Measurements from ENCODE around the gene FAM227B.
"Not testable (repeated sequence)": the region's sequence is repeated elsewhere in the genome, so short reads cannot be mapped to it uniquely, and the experiment has no call there.

FAM227B gene

DNA sequence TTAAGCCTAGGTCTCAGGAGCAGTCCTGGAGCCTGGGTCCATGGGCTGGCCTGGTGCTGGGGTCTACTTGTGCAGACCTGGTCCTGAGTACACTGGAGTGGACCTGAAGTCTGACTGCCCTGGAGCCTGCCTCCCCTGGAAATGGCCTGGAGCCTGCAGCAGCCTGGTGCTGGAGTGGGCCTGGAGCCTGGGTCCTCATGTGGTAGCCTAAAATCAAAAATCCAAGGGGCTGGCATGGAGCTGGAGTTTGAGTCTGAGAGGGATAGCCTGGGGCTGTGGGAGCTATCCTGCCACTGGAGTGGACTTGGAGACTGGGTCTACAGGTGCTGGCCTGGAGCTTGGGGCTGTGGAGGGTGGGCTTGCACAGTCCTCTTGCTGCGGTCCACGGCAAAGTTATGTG is 15.0 kb downstream of the FAM227B start:
- Histone ChIP-seq H3K4me3 (IDR thresholded peaks at IDR 0.05; ENCODE audit: insufficient read depth, low read depth, low read length) (no peak overlapping the region), H3K4me2 (no peak overlapping the region), H3K36me3 (ENCODE audit: insufficient read depth) (no peaks in the 10 kb centered on the region), H3K79me2 (ENCODE audit: insufficient read depth, low read depth) (no peaks in the 10 kb centered on the region), H2AFZ (ENCODE audit: low read depth) (no peak overlapping the region), H4K20me1 (ENCODE audit: insufficient read depth) (no peaks in the 10 kb centered on the region), H3K27ac (no peak overlapping the region), H3K27me3 (ENCODE audit: insufficient read depth, low read depth) (no peaks in the 10 kb centered on the region), H3K9ac (no peak overlapping the region), H3K4me1 (ENCODE audit: low read depth, poor library complexity, severe bottlenecking) (no peaks in the 10 kb centered on the region)
- TF ChIP-seq, protein P1, sequence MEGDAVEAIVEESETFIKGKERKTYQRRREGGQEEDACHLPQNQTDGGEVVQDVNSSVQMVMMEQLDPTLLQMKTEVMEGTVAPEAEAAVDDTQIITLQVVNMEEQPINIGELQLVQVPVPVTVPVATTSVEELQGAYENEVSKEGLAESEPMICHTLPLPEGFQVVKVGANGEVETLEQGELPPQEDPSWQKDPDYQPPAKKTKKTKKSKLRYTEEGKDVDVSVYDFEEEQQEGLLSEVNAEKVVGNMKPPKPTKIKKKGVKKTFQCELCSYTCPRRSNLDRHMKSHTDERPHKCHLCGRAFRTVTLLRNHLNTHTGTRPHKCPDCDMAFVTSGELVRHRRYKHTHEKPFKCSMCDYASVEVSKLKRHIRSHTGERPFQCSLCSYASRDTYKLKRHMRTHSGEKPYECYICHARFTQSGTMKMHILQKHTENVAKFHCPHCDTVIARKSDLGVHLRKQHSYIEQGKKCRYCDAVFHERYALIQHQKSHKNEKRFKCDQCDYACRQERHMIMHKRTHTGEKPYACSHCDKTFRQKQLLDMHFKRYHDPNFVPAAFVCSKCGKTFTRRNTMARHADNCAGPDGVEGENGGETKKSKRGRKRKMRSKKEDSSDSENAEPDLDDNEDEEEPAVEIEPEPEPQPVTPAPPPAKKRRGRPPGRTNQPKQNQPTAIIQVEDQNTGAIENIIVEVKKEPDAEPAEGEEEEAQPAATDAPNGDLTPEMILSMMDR (conservative IDR thresholded peaks at IDR 0.05; ENCODE audit: low read depth, low read length), result no peak

DNA sequence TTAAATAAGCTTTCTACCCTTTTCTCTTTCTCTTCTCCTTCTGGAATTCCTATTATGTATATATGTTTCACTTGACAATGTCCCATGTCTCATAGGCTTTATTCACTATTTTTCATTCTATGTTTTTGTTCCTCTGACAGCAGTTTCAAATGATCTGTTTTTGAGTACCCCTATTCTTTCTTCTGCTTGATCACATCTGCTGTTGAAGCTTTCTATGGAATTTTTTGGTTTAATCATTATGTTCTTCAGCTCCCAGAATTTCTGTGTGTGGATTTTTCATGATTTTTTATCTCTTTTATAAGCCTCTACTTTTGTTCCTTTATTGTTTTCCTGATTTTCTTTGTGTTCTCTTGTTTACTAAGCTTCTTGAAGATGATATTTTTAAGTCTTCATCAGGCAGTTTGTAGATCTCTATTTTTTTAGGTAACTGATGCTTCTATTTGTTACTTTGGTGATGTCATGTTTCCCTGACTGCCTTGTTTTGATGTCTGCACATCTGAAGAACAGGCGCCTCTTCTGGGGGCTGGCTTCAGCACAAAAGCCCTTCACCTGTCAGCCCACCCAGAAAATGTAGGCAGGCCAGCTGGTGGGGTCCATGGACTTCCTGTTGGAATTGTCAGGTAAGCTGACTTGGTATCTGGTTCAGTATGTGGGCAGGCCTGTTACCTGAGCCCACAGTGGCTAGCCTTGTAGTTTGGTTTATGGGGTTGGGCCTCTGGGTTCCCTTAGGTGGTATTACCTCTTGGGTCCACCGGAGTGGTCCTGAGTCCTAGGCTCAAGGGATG is 15.8 kb downstream of the FAM227B start:
- Histone ChIP-seq H3K27me3 (ENCODE audit: insufficient read depth, low read depth) (no peaks in the 10 kb centered on the region), H4K20me1 (ENCODE audit: insufficient read depth) (no peaks in the 10 kb centered on the region), H3K36me3 (ENCODE audit: insufficient read depth) (no peaks in the 10 kb centered on the region), H3K4me2 (no peak overlapping the region), H3K4me1 (ENCODE audit: low read depth, poor library complexity, severe bottlenecking) (no peaks in the 10 kb centered on the region), H3K9ac (no peak overlapping the region), H3K79me2 (ENCODE audit: insufficient read depth, low read depth) (no peaks in the 10 kb centered on the region), H2AFZ (ENCODE audit: low read depth) (no peak overlapping the region), H3K27ac (no peak overlapping the region), H3K4me3 (IDR thresholded peaks at IDR 0.05; ENCODE audit: insufficient read depth, low read depth, low read length) (no peak overlapping the region)
- TF ChIP-seq, protein P1 (conservative IDR thresholded peaks at IDR 0.05; ENCODE audit: low read depth, low read length), result no peak

DNA sequence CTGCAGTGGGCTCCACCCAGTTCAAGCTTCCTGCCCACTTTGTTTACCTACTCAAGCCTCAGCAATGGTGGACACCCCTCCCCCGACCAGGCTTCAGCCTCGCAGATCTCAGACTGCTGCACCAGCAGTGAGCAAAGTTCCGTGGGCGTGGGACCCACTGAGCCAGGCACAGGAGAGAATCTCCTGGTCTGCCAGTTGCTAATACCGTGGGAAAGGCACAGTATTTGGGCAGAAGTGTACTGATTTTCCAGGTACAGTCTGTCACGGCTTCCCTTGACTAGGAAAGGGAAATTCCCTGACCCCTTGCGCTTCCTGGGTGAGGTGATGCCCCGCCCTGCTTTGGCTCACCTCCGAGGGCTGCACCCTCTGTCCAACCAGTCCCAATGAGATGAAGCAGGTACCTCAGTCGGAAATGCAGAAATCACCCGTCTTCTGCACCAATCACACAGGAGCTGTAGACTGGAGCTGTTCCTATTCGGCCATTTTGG is 27.7 kb downstream of the FAM227B start:
- not testable (repeated sequence) for H3K4me3 ChIP-seq (IDR thresholded peaks at IDR 0.05; ENCODE audit: insufficient read depth, low read depth, low read length); H3K36me3 ChIP-seq (ENCODE audit: insufficient read depth); H3K4me1 ChIP-seq (ENCODE audit: low read depth, poor library complexity, severe bottlenecking); H4K20me1 ChIP-seq (ENCODE audit: insufficient read depth); H3K79me2 ChIP-seq (ENCODE audit: insufficient read depth, low read depth); H3K4me2 ChIP-seq; H3K27ac ChIP-seq; H3K9ac ChIP-seq; H2AFZ ChIP-seq (ENCODE audit: low read depth); H3K27me3 ChIP-seq (ENCODE audit: insufficient read depth, low read depth)

DNA sequence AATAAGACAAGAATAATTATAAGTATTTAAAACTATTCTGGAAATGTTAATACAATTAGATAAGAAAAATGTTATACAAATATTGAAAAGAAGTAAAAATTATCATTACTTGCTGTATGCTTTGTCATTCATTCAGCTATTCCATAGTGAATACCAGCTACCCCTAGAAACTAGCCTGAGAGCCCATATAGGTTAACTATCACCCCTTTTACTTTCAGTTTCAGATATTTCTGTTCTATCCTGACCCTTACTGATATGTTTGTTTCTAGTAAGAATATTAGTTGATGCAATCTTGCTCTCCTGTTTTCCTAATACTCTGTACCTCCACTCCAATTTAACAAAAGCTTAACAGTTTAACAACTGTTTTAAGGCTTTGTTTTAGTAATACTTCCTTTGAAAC is 31.6 kb downstream of the FAM227B start:
- Histone ChIP-seq H3K4me2 (peak overlapping the region; percentile 36; the same call in 1 of the 2 replicates), H3K4me1 (ENCODE audit: low read depth, poor library complexity, severe bottlenecking) (peaks cover 9% of the 10 kb centered on the region), H3K27me3 (ENCODE audit: insufficient read depth, low read depth) (no peaks in the 10 kb centered on the region), H3K36me3 (ENCODE audit: insufficient read depth) (no peaks in the 10 kb centered on the region), H3K79me2 (ENCODE audit: insufficient read depth, low read depth) (no peaks in the 10 kb centered on the region), H4K20me1 (ENCODE audit: insufficient read depth) (no peaks in the 10 kb centered on the region), H3K9ac (no peak overlapping the region), H3K27ac (no peak overlapping the region), H3K4me3 (IDR thresholded peaks at IDR 0.05; ENCODE audit: insufficient read depth, low read depth, low read length) (no peak overlapping the region), H2AFZ (ENCODE audit: low read depth) (no peak overlapping the region)
- TF ChIP-seq, protein P1 (conservative IDR thresholded peaks at IDR 0.05; ENCODE audit: low read depth, low read length), result no peak

DNA sequence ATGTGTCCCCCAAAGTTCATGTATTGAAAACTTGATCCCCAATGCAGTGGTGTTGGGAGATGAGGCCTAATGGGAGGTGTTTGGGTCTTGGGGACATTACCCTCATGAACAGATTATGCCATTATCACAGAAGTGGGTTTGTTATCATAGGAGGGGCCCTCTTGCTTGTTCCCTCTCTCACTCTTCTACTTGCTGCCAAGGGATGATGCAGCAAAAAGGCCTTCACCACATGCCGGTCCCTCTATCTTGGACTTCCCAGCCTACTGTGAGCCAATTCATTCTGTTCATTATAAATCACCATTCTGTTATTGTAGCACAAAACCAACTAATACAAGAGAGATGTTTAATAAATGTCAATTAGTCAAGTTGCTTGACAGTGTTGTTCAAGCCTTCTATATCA is 47.2 kb downstream of the FAM227B start:
- Histone ChIP-seq H3K36me3 (ENCODE audit: insufficient read depth) (no peaks in the 10 kb centered on the region), H3K27me3 (ENCODE audit: insufficient read depth, low read depth) (no peaks in the 10 kb centered on the region), H3K9ac (no peak overlapping the region), H3K79me2 (ENCODE audit: insufficient read depth, low read depth) (no peaks in the 10 kb centered on the region), H3K27ac (no peak overlapping the region), H3K4me2 (no peak overlapping the region), H2AFZ (ENCODE audit: low read depth) (no peak overlapping the region), H3K4me3 (IDR thresholded peaks at IDR 0.05; ENCODE audit: insufficient read depth, low read depth, low read length) (no peak overlapping the region), H4K20me1 (ENCODE audit: insufficient read depth) (no peaks in the 10 kb centered on the region), H3K4me1 (ENCODE audit: low read depth, poor library complexity, severe bottlenecking) (no peaks in the 10 kb centered on the region)
- TF ChIP-seq, protein P1 (conservative IDR thresholded peaks at IDR 0.05; ENCODE audit: low read depth, low read length), result no peak

Measured in KMS-11 (cell line).